H1 (cell line): ENCODE results near the gene CACNB1. TPM values are rescaled to one million over a fixed set of nuclear protein-coding genes. Genes with fewer than 3 reads are reported as not detected.

Source experiments
- CTCF ChIA-PET: fragments of 300-600 bp; sonication (Branson Sonifier 250); formaldehyde crosslinking; loops from one replicate; lab custom pipeline; 2021; ENCODE audit not compliant: partially characterized antibody; lab: Charles Lee
- POLR2A ChIA-PET: fragments of 300-600 bp; sonication (Branson Sonifier 250); formaldehyde crosslinking; loops from one replicate; lab custom pipeline; 2021; ENCODE audit warnings: inconsistent platforms; ENCODE audit not compliant: partially characterized antibody; lab: Charles Lee
- DNase-seq, 2 experiments: peaks; one replicate each; pipeline versions ENCODE4 v3.0.0 to v3.0.0-alpha.2; 2010 to 2022; ENCODE audit warnings: low spot score in 2 of 2, low read depth in 1 of 2, mixed read lengths in 1 of 2
- FAIRE-seq: peaks from 2 replicates; lab custom pipeline; 2011; peaks lifted over from hg19 to GRCh38; lab: Jason Lieb, UNC
- H2AFZ ChIP-seq: 2 replicates; pipeline ENCODE4 v1.8.1; 2012; ENCODE audit warnings: low read length, inconsistent platforms
- H2AK5ac ChIP-seq: 2 replicates; pipeline ENCODE4 v1.6.1; 2013; ENCODE audit warnings: low read depth, low read length
- H2BK120ac ChIP-seq: replicated peaks from 2 replicates; pipeline ENCODE3; 2013; ENCODE audit warnings: low read depth, low read length, inconsistent platforms
- H2BK12ac ChIP-seq: 2 replicates; pipeline ENCODE4 v1.6.1; 2013; ENCODE audit warnings: low read depth, low read length
- H2BK15ac ChIP-seq: 2 replicates; pipeline ENCODE4 v1.6.1; 2013; ENCODE audit warnings: low read length
- H2BK20ac ChIP-seq: 2 replicates; pipeline ENCODE4 v1.6.1; 2013; ENCODE audit warnings: low read length
- H2BK5ac ChIP-seq: 2 replicates; pipeline ENCODE4 v1.6.1; 2013; ENCODE audit warnings: low read depth, low read length
- H3K14ac ChIP-seq: 2 replicates; pipeline ENCODE4 v1.6.1; 2013; ENCODE audit warnings: inconsistent platforms; ENCODE audit not compliant: insufficient read length
- H3K18ac ChIP-seq: 2 replicates; pipeline ENCODE4 v1.6.1; 2013; ENCODE audit warnings: low read length; ENCODE audit errors: extremely low read depth
- H3K23ac ChIP-seq: 2 replicates; pipeline ENCODE4 v1.6.1; 2013; ENCODE audit warnings: inconsistent platforms; ENCODE audit not compliant: insufficient read length
- H3K23me2 ChIP-seq: 2 replicates; pipeline ENCODE4 v1.6.1; 2013; ENCODE audit warnings: low read depth, low read length
- H3K27ac ChIP-seq: 2 replicates; pipeline ENCODE4 v1.6.1; 2011; ENCODE audit warnings: low read depth, low read length, inconsistent platforms
- H3K27me3 ChIP-seq, 4 experiments: replicated peaks in 1 of 4; 1 replicate in 1 of 4; 2 replicates in 3 of 4; pipeline versions ENCODE4 v1.6.1 to v1.8.1; 2011 to 2013; ENCODE audit warnings: low read length in 3 of 4, mild to moderate bottlenecking in 3 of 4, inconsistent platforms in 2 of 4, mixed read lengths in 2 of 4, moderate library complexity in 1 of 4; ENCODE audit not compliant: control insufficient read depth in 3 of 4, insufficient read depth in 3 of 4; ENCODE audit errors: extremely low read depth in 1 of 4
- H3K36me3 ChIP-seq, 4 experiments: 2 replicates each; pipeline versions ENCODE4 v1.6.1 to v1.8.1; 2011 to 2013; ENCODE audit warnings: mild to moderate bottlenecking in 4 of 4, low read length in 3 of 4, moderate library complexity in 2 of 4, control low read depth in 1 of 4, inconsistent platforms in 1 of 4; ENCODE audit not compliant: insufficient read depth in 4 of 4, control insufficient read depth in 2 of 4
- H3K4ac ChIP-seq: replicated peaks from 2 replicates; pipeline ENCODE3; 2013; ENCODE audit warnings: low read length, low read depth, mixed read lengths, inconsistent platforms; ENCODE audit not compliant: insufficient read length
- H3K4me1 ChIP-seq, 4 experiments: replicated peaks in 1 of 4; 1 replicate in 1 of 4; 2 replicates in 3 of 4; pipeline versions ENCODE4 v1.6.1 to v1.8.1; 2011 to 2013; ENCODE audit warnings: low read length in 3 of 4, inconsistent platforms in 2 of 4, mixed read lengths in 1 of 4; ENCODE audit not compliant: insufficient read depth in 4 of 4, control insufficient read depth in 3 of 4
- H3K4me2 ChIP-seq, 2 experiments: 2 replicates each; pipeline versions ENCODE4 v1.6.1 to v1.8.1; 2011 to 2013; ENCODE audit warnings: low read depth in 2 of 2, low read length in 2 of 2, control low read depth in 1 of 2, inconsistent platforms in 1 of 2, mild to moderate bottlenecking in 1 of 2; ENCODE audit not compliant: insufficient read depth in 1 of 2
- H3K4me3 ChIP-seq, 4 experiments: fragments of 200-600, 300-600 bp in 1 of 4; sonication (generic), shearing (Covaris generic), sonication (Bioruptor Twin) in 1 of 4; 2 replicates each; pipeline versions ENCODE4 v1.5.1 to v1.8.1; 2011 to 2016; ENCODE audit warnings: low read length in 4 of 4, low read depth in 3 of 4, control low read depth in 2 of 4, inconsistent platforms in 2 of 4, mild to moderate bottlenecking in 2 of 4, mixed read lengths in 1 of 4, moderate library complexity in 1 of 4; ENCODE audit not compliant: insufficient read depth in 2 of 4; ENCODE audit errors: extremely low read depth in 1 of 4
- H3K56ac ChIP-seq: replicated peaks from 2 replicates; pipeline ENCODE3; 2013; ENCODE audit warnings: low read depth, mild to moderate bottlenecking, mixed read lengths, low read length, inconsistent platforms; ENCODE audit not compliant: insufficient read length
- H3K79me1 ChIP-seq: 2 replicates; pipeline ENCODE4 v1.6.1; 2013; ENCODE audit warnings: low read depth, low read length, control low read depth
- H3K79me2 ChIP-seq, 2 experiments: 2 replicates each; pipeline versions ENCODE4 v1.6.1 to v1.8.1; 2012 to 2013; ENCODE audit warnings: low read length in 2 of 2, mild to moderate bottlenecking in 2 of 2, inconsistent platforms in 1 of 2; ENCODE audit not compliant: insufficient read depth in 2 of 2, control insufficient read depth in 1 of 2
- H3K9ac ChIP-seq, 4 experiments: replicated peaks in 1 of 4; 1 replicate in 1 of 4; 2 replicates in 3 of 4; pipeline versions ENCODE4 v1.6.1 to v1.8.1; 2011 to 2013; ENCODE audit warnings: low read depth in 3 of 4, low read length in 3 of 4, control low read depth in 2 of 4, mild to moderate bottlenecking in 2 of 4, moderate library complexity in 2 of 4, inconsistent platforms in 1 of 4; ENCODE audit errors: extremely low read depth in 1 of 4
- H3K9me3 ChIP-seq, 2 experiments: 2 replicates each; pipeline versions ENCODE4 v1.6.1 to v1.8.1; 2012 to 2013; ENCODE audit warnings: mild to moderate bottlenecking in 2 of 2, moderate library complexity in 2 of 2, control low read depth in 1 of 2, inconsistent platforms in 1 of 2, low read depth in 1 of 2, low read length in 1 of 2, mixed read lengths in 1 of 2; ENCODE audit not compliant: insufficient read depth in 2 of 2
- H4K20me1 ChIP-seq, 2 experiments: replicated peaks in 1 of 2; 2 replicates each; pipeline versions ENCODE3 to v1.8.1; 2011 to 2013; ENCODE audit warnings: inconsistent platforms in 2 of 2, low read length in 2 of 2, mild to moderate bottlenecking in 1 of 2; ENCODE audit not compliant: insufficient read depth in 2 of 2, control insufficient read depth in 1 of 2
- H4K5ac ChIP-seq: 2 replicates; pipeline ENCODE4 v1.6.1; 2013; ENCODE audit warnings: low read length, low read depth, mixed read lengths, inconsistent platforms; ENCODE audit not compliant: insufficient read length
- H4K8ac ChIP-seq: 2 replicates; pipeline ENCODE4 v1.8.0; 2013; ENCODE audit warnings: mild to moderate bottlenecking, moderate library complexity, low read length, inconsistent platforms; ENCODE audit not compliant: insufficient read depth; ENCODE audit errors: extremely low read depth
- H4K91ac ChIP-seq: replicated peaks from 2 replicates; pipeline ENCODE3; 2013; ENCODE audit warnings: low read length, mixed read lengths, inconsistent platforms; ENCODE audit not compliant: insufficient read length
- ASH2L ChIP-seq: fragments of 200-600, 300-600 bp; sonication (generic); IDR thresholded peaks from one replicate; pipeline ENCODE4 v1.7.1; 2017; ENCODE audit warnings: low read length
- BACH1 ChIP-seq: IDR thresholded peaks from 2 replicates; pipeline ENCODE4 v1.6.1; 2012; ENCODE audit warnings: low read length, improper control_type of control experiment
- CEBPB ChIP-seq: IDR thresholded peaks from 2 replicates; pipeline ENCODE4 v1.6.1; 2012; ENCODE audit warnings: low read depth, low read length
- CHD2 ChIP-seq: IDR thresholded peaks from 2 replicates; pipeline ENCODE4 v1.6.1; 2012; ENCODE audit warnings: low read length, improper control_type of control experiment
- CTBP2 ChIP-seq: IDR thresholded peaks from 2 replicates; pipeline ENCODE4 v1.7.0; 2011; ENCODE audit warnings: borderline replicate concordance, mild to moderate bottlenecking, moderate library complexity, mixed read lengths, low read length; ENCODE audit not compliant: insufficient read depth, insufficient read length
- EGR1 ChIP-seq: IDR thresholded peaks from 2 replicates; pipeline ENCODE4 v1.6.1; 2011; ENCODE audit warnings: low read depth, low read length, borderline replicate concordance
- EZH2 ChIP-seq: fragments of 200-600 bp; sonication (generic); IDR thresholded peaks from 2 replicates; pipeline ENCODE4 v1.7.1; 2012; ENCODE audit warnings: low read depth, mild to moderate bottlenecking, moderate library complexity, low read length, inconsistent platforms; ENCODE audit not compliant: severe bottlenecking
- FOSL1 ChIP-seq: IDR thresholded peaks from 2 replicates; pipeline ENCODE4 v1.6.1; 2011; ENCODE audit warnings: mild to moderate bottlenecking, low read depth, low read length, moderate library complexity; ENCODE audit not compliant: insufficient read depth
- GTF2F1 ChIP-seq: IDR thresholded peaks from 2 replicates; pipeline ENCODE4 v1.6.1; 2012; ENCODE audit warnings: low read depth, low read length, improper control_type of control experiment, borderline replicate concordance
- SAP30 ChIP-seq: fragments of 300-600 bp; sonication (generic); IDR thresholded peaks from 2 replicates; pipeline ENCODE4 v1.7.1; 2012; ENCODE audit warnings: low read length, moderate library complexity, mild to moderate bottlenecking, inconsistent platforms; ENCODE audit not compliant: insufficient read depth, insufficient replicate concordance
- TAF7 ChIP-seq: optimal IDR thresholded peaks from 2 replicates; pipeline ENCODE3; 2011; ENCODE audit warnings: low read depth, mild to moderate bottlenecking, inconsistent platforms, low read length, moderate library complexity, borderline replicate concordance
- WGBS, 2 experiments: shearing (Covaris generic) in 1 of 2; methylation state at CpG; one replicate each; pipeline versions ENCODE4 v1.1.6 to v1.1.7; 2013 to 2015; ENCODE audit warnings: low lambda C conversion rate in 2 of 2, mixed read lengths in 2 of 2, inconsistent platforms in 1 of 2, low coverage in 1 of 2, missing lambda C conversion rate in 1 of 2; ENCODE audit not compliant: insufficient replicate concordance in 2 of 2, insufficient coverage in 1 of 2, insufficient read length in 1 of 2; ENCODE audit errors: extremely low coverage in 1 of 2, missing lambda C conversion rate in 1 of 2; 5-methylcytosine and 5-hydroxymethylcytosine counted together
- polyA plus RNA-seq, 7 experiments: library from polyadenylated mRNA; depleted of rRNA in 3 of 7; stranded (reverse) in 5 of 7; unstranded in 2 of 7; fragments of >200 nt in 5 of 7; fragments of 200-250 nt in 2 of 7; gene quantifications; 1 replicate in 5 of 7; 2 replicates in 1 of 7; 4 replicates in 1 of 7; pipeline versions ENCODE4 v1.2.1 to v1.2.3, GENCODE V29; 2011 to 2013; ENCODE audit warnings: missing spikeins in 2 of 7, mixed read lengths in 2 of 7
- total RNA-seq: library from RNA; stranded (reverse); fragmentation: NEBNext Ultra II Directional; extraction: Animal tissue kit (Norgen Biotek cat#: 25700); gene quantifications from 2 replicates; pipeline ENCODE4 v1.2.1, GENCODE V29; 2021

CACNB1 gene
- total and polyA plus RNA-seq, 2 of the 8 experiments (the other 6 are each of a cell fraction or from before 2014, with no cell fraction given): 7.2 to 17.8 TPM

DNA sequence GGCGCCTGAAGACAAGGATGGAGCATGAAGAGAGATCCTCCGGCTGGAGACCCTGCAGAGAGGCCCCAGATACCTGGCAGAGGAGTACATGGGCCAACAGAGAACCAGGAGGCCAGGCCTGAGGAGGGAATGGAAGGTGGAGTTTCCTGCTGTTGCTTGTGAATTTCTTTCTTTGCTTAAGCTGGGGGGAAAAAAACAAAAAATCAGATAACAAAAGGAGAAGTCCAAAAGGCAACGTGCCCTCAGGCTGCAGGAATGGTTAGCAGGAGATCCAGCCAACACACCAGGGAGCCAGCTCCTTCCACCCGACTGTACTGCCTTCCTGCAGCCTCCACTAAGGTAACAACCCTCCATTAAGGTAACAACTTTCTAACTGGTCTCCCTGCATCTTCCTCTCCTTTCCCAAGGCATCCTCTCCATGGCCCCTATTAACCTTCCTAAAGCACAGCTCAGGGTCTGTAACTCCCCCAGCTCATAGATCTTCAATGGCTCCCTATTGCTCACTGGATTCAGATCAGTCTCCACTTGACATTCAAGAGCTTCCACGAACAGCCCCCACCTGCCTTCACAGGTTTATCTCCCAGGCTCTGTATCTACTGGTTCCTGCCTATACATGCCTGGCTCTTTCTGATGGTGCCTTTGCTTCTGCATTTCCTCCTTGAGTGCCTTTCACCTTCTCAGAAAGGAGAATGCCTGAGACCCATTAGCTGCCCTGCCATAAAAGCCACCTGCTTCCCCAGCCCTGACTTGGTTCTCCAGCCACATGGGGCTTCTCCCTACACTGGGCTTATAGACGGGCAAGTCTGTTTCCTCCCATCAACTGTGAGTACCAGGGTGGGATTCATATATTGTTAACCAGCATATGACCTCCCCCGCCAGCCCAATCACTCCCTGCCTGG is 30.8 kb downstream of the CACNB1 start:
- Histone ChIP-seq H3K36me3 (no peaks in the 10 kb centered on the region), H4K8ac (no peak overlapping the region; the same call in 1 of the 2 replicates), H3K56ac (no peak overlapping the region), H3K14ac (no peak overlapping the region), H2BK5ac (peak overlapping the region; percentile 49; the same call in 1 of the 2 replicates), H3K27ac (no peak overlapping the region), H4K91ac (no peak overlapping the region), H3K4me3 (peak overlapping the region in 1 of 4 experiments; percentile 84; a peak in 1 of 8 replicates), H3K4me2 (peak overlapping the region in 1 of 2 experiments; percentile 96; a peak in 2 of 4 replicates), H4K20me1 (no peaks in the 10 kb centered on the region), H2AFZ (no peak overlapping the region), H3K23me2 (peaks cover 12% of the 10 kb centered on the region; the same call in 1 of the 2 replicates), H3K4ac (no peak overlapping the region), H3K23ac (no peak overlapping the region), H3K79me2 (no peaks in the 10 kb centered on the region), H3K9ac (no peak overlapping the region), H3K18ac (no peak overlapping the region), H2BK20ac (0 out of 2 replicates have a peak overlapping the region, but pooled peaks have one; percentile 43), H3K9me3 (no peaks in the 10 kb centered on the region), H3K27me3 (peaks cover 14 to 31% (median 25%) of the 10 kb centered on the region in 4 experiments), H2BK12ac (no peak overlapping the region), H2BK15ac (no peak overlapping the region), H2AK5ac (no peak overlapping the region), H3K4me1 (peaks cover 0 to 8% (median 6%) of the 10 kb centered on the region in 4 experiments; a peak in 5 of 7 replicates), H2BK120ac (no peak overlapping the region), H3K79me1 (no peaks in the 10 kb centered on the region), H4K5ac (no peak overlapping the region)
- POLR2A ChIA-PET: interaction anchor here (1.0 to 3.9 kb wide), 8 partner anchors 8 to 312 kb away, joined by 3 to 35 read pairs (median 4); partner anchors contain the start of gene RPL19
- CTCF ChIA-PET: interaction anchor here (0.5 to 10.8 kb wide), 19 partner anchors 8 to 184 kb away, joined by 3 to 151 read pairs (median 6); partner anchors contain the start of gene PLXDC1
- DNase-seq: no peak
- no peak for FAIRE-seq
- whole genome bisulfite sequencing, 2 experiments: 65% methylated on average over 7 of the region's 7 CpGs; no CpG with 5 or more reads in 1 of the 2 experiments
- no peak for TF ChIP-seq FOSL1
- TF ChIP-seq EZH2: no peak
- TF ChIP-seq CTBP2: no peak
- TF ChIP-seq ASH2L: no peak
- TF ChIP-seq TAF7: no peak
- TF ChIP-seq EGR1: no peak
- TF ChIP-seq BACH1: no peak
- no peak for TF ChIP-seq CHD2
- no peak for TF ChIP-seq SAP30
- no peak for TF ChIP-seq GTF2F1
- no peak for TF ChIP-seq CEBPB
